ENCODE measurements around the gene OR1S1. TPM values are rescaled to one million over a fixed set of nuclear protein-coding genes. Genes with fewer than 3 reads are reported as not detected.

OR1S1 gene
- total RNA-seq, 1 experiment from 2014 or later, result not detected

- no peak overlapping the region for H3K4me2 ChIP-seq (ENCODE audit: insufficient read depth, insufficient read length, low read length)
- no peaks in the 10 kb centered on the region for H3K9me3 Mint-ChIP-seq
- no peak overlapping the region for H2BK20ac ChIP-seq (ENCODE audit: low read depth, low read length, poor library complexity, severe bottlenecking)
- H3K36me3 Mint-ChIP-seq (ENCODE audit: insufficient read depth in 1 of 3, low read depth in 3 of 3), result no peaks in the 10 kb centered on the region
- H3K9ac ChIP-seq (ENCODE audit: extremely low read depth, insufficient read length, low read length), result no peak overlapping the region
- H3K27ac Mint-ChIP-seq, result no peak overlapping the region
- no peak overlapping the region for H3K4me3 Mint-ChIP-seq
- no peaks in the 10 kb centered on the region for H3K79me2 ChIP-seq (ENCODE audit: insufficient read depth, low read length)
- H3K79me1 ChIP-seq (ENCODE audit: insufficient read depth, low read depth, low read length, poor library complexity, severe bottlenecking), result no peaks in the 10 kb centered on the region
- H3K27ac ChIP-seq (ENCODE audit: insufficient read length, low read depth, low read length), result no peak overlapping the region
- H2AFZ ChIP-seq (ENCODE audit: low read length), result no peak overlapping the region
- H3K18ac ChIP-seq (ENCODE audit: insufficient read length, low read depth, low read length), result no peak overlapping the region
- no peaks in the 10 kb centered on the region for H4K20me1 ChIP-seq (ENCODE audit: control insufficient read depth, insufficient read depth, insufficient read length)
- H2BK12ac ChIP-seq (ENCODE audit: insufficient read length, low read depth, low read length), result no peak overlapping the region
- no peak overlapping the region for H3K56ac ChIP-seq (ENCODE audit: insufficient read length, low read depth, low read length)
- no peak for TF ChIP-seq CTCF (conservative IDR thresholded peaks at IDR 0.05)
- H2BK5ac ChIP-seq (ENCODE audit: insufficient read length, low read length), result no peak overlapping the region
- H3K27me3 ChIP-seq (ENCODE audit: insufficient read depth, low read length), result no peaks in the 10 kb centered on the region
- H2BK120ac ChIP-seq (ENCODE audit: low read depth, low read length, poor library complexity, severe bottlenecking), result no peak overlapping the region
- H3K4me1 Mint-ChIP-seq, result peaks cover 4 to 5% of the 10 kb centered on the region in 2 experiments
- no peak overlapping the region for H3K14ac ChIP-seq (ENCODE audit: insufficient read depth, low read length)
- no peaks in the 10 kb centered on the region for H3K4me1 ChIP-seq (ENCODE audit: insufficient read depth, low read length)
- no peak overlapping the region for H2AK5ac ChIP-seq (ENCODE audit: insufficient read length, low read length)
- H4K8ac ChIP-seq (replicated peaks; ENCODE audit: insufficient read length, low read depth, low read length), result no peak overlapping the region
- H3K23me2 ChIP-seq (ENCODE audit: insufficient read length, low read depth, low read length, poor library complexity, severe bottlenecking), result no peaks in the 10 kb centered on the region
- no peak for DNase-seq
- WGBS (ENCODE audit: extremely low coverage, insufficient read length, low lambda C conversion rate), result no CpG with 5 or more reads among the region's 5 CpGs
- H3K4ac ChIP-seq (ENCODE audit: low read depth, low read length), result no peak overlapping the region
- no peak overlapping the region for H3T11ph ChIP-seq (ENCODE audit: low read length)
- H3K23ac ChIP-seq (ENCODE audit: insufficient read length, low read depth, low read length), result no peak overlapping the region
- no peaks in the 10 kb centered on the region for H3K9me3 ChIP-seq (ENCODE audit: control insufficient read depth, low read depth, low read length)
- H2BK15ac ChIP-seq (ENCODE audit: low read depth, low read length), result no peak overlapping the region
- no peak overlapping the region for H4K5ac ChIP-seq (ENCODE audit: insufficient read length, low read depth, low read length)
- no peak overlapping the region for H4K91ac ChIP-seq (ENCODE audit: insufficient read length, low read depth, low read length)
- H3K27me3 Mint-ChIP-seq (ENCODE audit: low read depth), result no peaks in the 10 kb centered on the region
Measured at GRCh38 chr11:58177409-58178054, 35.0 kb upstream of the OR1S1 start.
